Esophagus squamous epithelium (tissue), 5 donors: ENCODE results near the gene CACHD1. TPM values are rescaled to one million over a fixed set of nuclear protein-coding genes. Genes with fewer than 3 reads are reported as not detected.

Experiments
- DNase-seq: peaks from one replicate; lab custom pipeline; 2025; lab: John Stamatoyannopoulos, UW
- H3K27ac ChIP-seq, 4 donors: fragments of 200-600 bp; sonication (generic); one replicate each; pipeline ENCODE4 v1.5.1; 2016 to 2019; ENCODE audit warnings: mild to moderate bottlenecking in 1 of 4
- H3K27me3 ChIP-seq, 4 donors: fragments of 200-600 bp; sonication (generic); 1 replicate in 3 of 4; 2 replicates in 1 of 4; pipeline versions ENCODE4 v1.5.1 to v1.6.0; 2017 to 2021; ENCODE audit warnings: antibody characterized with exemption in 1 of 4
- H3K36me3 ChIP-seq, 3 donors: fragments of 200-600 bp; sonication (generic); one replicate each; pipeline ENCODE4 v1.5.1; 2016 to 2019
- H3K4me1 ChIP-seq, 3 donors: fragments of 200-600 bp; sonication (generic); one replicate each; pipeline ENCODE4 v1.5.1; 2017 to 2019
- H3K4me3 ChIP-seq, 4 donors: fragments of 200-600 bp; sonication (generic); 1 replicate in 3 of 4; 2 replicates in 1 of 4; pipeline ENCODE4 v1.5.1; 2016 to 2019; ENCODE audit warnings: mild to moderate bottlenecking in 2 of 4, moderate library complexity in 1 of 4
- H3K9me3 ChIP-seq, 3 donors: fragments of 200-600 bp; sonication (generic); one replicate each; pipeline ENCODE4 v1.5.1; 2016 to 2019
- CTCF ChIP-seq, 6 experiments: fragments of 450-650 bp in 4 of 6; fragments of 200-600 bp in 2 of 6; sonication (generic) in 2 of 6; IDR thresholded peaks; one replicate each; pipeline ENCODE4 v1.5.1; 2016 to 2019; ENCODE audit warnings: antibody characterized with exemption in 6 of 6, mild to moderate bottlenecking in 4 of 6, moderate library complexity in 4 of 6
- POLR2A ChIP-seq, 4 donors: fragments of 450-650 bp; IDR thresholded peaks; one replicate each; pipeline ENCODE4 v1.6.1; 2017; ENCODE audit warnings: antibody characterized with exemption in 4 of 4, mild to moderate bottlenecking in 4 of 4, moderate library complexity in 3 of 4
- WGBS, 2 donors: methylation state at CpG; one replicate each; pipeline ENCODE4 v1.1.5; 2018; 5-methylcytosine and 5-hydroxymethylcytosine counted together
- intact Hi-C: fragments of 100-400 bp; cut with DNase I; formaldehyde crosslinking; loops from one replicate; pipeline ENCODE4 v1.15.0; 2022
- total RNA-seq, 4 donors: library from RNA; depleted of rRNA; stranded (reverse); fragments of >200 nt; gene quantifications; one replicate each; pipeline ENCODE4 v1.1.0, GENCODE V29; 2016
- donor health status: DM: yes; HTN: yes; CAD: no.

Gene CACHD1
- total RNA-seq, 4 donors from 2014 or later, result 1.9 to 14.5 (median 4.1) TPM

DNA sequence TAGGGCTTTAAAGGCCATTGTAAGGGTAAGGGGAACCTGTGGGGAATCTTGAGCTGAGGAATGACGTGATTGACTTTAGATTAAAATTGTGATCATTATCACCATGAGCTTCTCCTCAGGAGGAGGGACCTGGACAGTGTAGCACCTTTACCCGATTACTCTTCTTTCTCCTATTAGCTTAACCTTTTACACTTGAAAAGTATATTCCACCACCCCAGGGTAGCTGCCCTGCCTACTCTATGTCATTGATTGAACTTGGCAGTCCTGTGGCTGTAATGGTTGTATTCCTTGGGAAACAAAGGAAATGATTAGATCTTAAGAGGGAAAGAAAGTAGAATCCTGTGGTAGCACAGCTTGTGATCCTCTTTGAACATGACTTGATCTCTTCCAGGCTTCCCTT, 47.7 kb downstream of the CACHD1 start:
- TF ChIP-seq POLR2A (IDR thresholded peaks at IDR 0.05), result no peak
- no peak for TF ChIP-seq CTCF (IDR thresholded peaks at IDR 0.05)
- no peak for DNase-seq
- Histone ChIP-seq H3K27ac (peak overlapping the region in 1 of 4 donors; percentile 25), H3K27me3 (no peaks in the 10 kb centered on the region), H3K4me3 (no peak overlapping the region), H3K4me1 (peaks cover 5 to 68% (median 52%) of the 10 kb centered on the region in 3 donors), H3K36me3 (no peaks in the 10 kb centered on the region), H3K9me3 (no peaks in the 10 kb centered on the region)
- intact Hi-C loops, result no loop called here
- WGBS, 2 donors, result 89 to 90% methylated on average over 2 of the region's 2 CpGs

GRCh38 chr1:64518692-64519481, 49.0 kb downstream of the CACHD1 start:
- no peaks in the 10 kb centered on the region for H3K27me3 ChIP-seq
- H3K9me3 ChIP-seq, result no peaks in the 10 kb centered on the region
- H3K36me3 ChIP-seq, result no peaks in the 10 kb centered on the region
- WGBS, 2 donors, result 43 to 64% methylated on average over 1 of the region's 1 CpG
- H3K27ac ChIP-seq, result no peak overlapping the region
- DNase-seq, result no peak
- no peak for TF ChIP-seq CTCF (IDR thresholded peaks at IDR 0.05)
- no peak for TF ChIP-seq POLR2A (IDR thresholded peaks at IDR 0.05)
- H3K4me1 ChIP-seq, result peaks cover 5 to 63% (median 41%) of the 10 kb centered on the region in 3 donors
- no peak overlapping the region for H3K4me3 ChIP-seq
- intact Hi-C loops, result no loop called here

DNA sequence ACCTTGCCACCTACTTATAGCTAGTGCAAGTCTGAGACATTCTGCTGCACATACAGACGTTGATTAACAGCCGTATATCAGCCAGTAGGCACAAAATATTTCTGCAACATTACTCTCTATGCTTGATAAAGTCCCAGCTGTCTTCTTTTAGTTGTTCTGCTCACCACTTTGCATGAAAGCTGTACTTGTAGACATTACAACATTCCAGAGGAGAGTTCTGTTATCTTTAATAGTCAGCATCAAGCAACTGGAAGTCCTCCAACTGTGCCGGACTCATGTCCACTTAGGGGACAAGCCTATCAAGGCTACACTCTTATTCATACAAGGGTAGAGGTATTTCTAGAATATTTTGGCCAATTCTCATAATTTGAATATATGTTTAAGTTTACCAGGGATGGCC, 50.0 kb downstream of the CACHD1 start:
- H3K27ac ChIP-seq, result no peak overlapping the region
- H3K9me3 ChIP-seq, result no peaks in the 10 kb centered on the region
- peaks cover 5 to 63% (median 37%) of the 10 kb centered on the region in 3 donors for H3K4me1 ChIP-seq
- H3K36me3 ChIP-seq, result no peaks in the 10 kb centered on the region
- TF ChIP-seq CTCF (IDR thresholded peaks at IDR 0.05) (no peak), POLR2A (IDR thresholded peaks at IDR 0.05) (no peak)
- no peak for DNase-seq
- intact Hi-C loops, result no loop called here
- WGBS, 2 donors, result 66 to 81% methylated on average over 3 of the region's 3 CpGs
- H3K27me3 ChIP-seq, result no peaks in the 10 kb centered on the region
- H3K4me3 ChIP-seq, result no peak overlapping the region

- H3K9me3 ChIP-seq, result no peaks in the 10 kb centered on the region
- H3K36me3 ChIP-seq, result no peaks in the 10 kb centered on the region
- TF ChIP-seq POLR2A (IDR thresholded peaks at IDR 0.05) (no peak), CTCF (IDR thresholded peaks at IDR 0.05) (no peak)
- intact Hi-C loops, result no loop called here
- H3K27me3 ChIP-seq, result no peaks in the 10 kb centered on the region
- peaks cover 6 to 63% (median 29%) of the 10 kb centered on the region in 3 donors for H3K4me1 ChIP-seq
- DNase-seq, result no peak
- H3K4me3 ChIP-seq, result no peak overlapping the region
- H3K27ac ChIP-seq, result no peak overlapping the region
These were observed 52.8 kb downstream of the CACHD1 start for GRCh38 chr1:64522740-64523139.

DNA sequence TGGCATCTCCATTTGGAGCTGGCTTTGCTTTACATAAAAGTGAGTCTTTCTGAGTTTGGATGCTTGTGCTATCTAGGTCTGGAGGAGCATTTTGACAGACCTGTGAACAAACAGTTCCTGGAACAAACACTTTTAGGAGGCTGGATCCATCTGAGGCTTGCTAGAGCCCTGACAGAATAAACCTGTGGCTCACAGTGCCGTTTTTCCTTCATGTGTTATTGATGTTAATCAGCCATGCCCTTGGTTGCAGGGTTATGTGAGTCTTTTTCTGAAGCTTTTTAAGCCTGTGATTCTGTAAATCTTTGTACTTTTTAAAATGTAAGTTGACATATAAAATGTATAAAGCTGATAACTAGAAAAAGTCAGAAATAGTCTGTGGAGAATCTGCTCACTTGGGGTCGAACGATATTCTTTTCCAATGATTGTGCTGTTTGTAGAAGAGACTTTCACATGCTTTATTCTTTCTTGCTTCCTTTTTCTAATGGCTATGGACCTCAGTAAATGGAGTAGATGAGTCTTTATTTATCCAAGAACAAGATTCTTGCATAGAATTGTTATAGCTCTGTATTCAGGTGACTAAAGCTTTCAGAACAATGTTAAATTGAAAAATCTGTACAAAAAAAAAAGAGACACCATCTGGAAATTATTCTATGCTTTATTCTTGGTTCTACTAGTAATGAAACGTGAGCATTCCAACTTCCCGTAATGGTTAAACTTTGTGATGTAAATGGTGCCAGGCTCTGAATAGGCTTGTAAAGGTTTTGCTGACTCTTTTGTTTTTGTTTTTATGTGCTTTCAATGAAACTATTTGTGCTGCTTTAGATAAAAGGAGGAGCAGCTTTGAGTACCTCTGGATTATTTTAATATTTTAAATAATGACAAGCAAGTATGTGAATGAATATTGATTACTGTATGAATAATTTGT, 53.7 kb downstream of the CACHD1 start:
- DNase-seq, result no peak
- no peaks in the 10 kb centered on the region for H3K36me3 ChIP-seq
- H3K4me1 ChIP-seq, result peaks cover 6 to 70% (median 28%) of the 10 kb centered on the region in 3 donors
- TF ChIP-seq CTCF (IDR thresholded peaks at IDR 0.05), result no peak
- no peak for TF ChIP-seq POLR2A (IDR thresholded peaks at IDR 0.05)
- H3K9me3 ChIP-seq, result no peaks in the 10 kb centered on the region
- no peaks in the 10 kb centered on the region for H3K27me3 ChIP-seq
- no peak overlapping the region for H3K27ac ChIP-seq
- H3K4me3 ChIP-seq, result no peak overlapping the region
- intact Hi-C loops, result no loop called here
- 68 to 74% methylated on average over 5 of the region's 5 CpGs for WGBS, 2 donors
